ENCODE measurements around the gene FER1L5.

The FER1L5 gene
- long read RNA-seq: 0 reads

DNA sequence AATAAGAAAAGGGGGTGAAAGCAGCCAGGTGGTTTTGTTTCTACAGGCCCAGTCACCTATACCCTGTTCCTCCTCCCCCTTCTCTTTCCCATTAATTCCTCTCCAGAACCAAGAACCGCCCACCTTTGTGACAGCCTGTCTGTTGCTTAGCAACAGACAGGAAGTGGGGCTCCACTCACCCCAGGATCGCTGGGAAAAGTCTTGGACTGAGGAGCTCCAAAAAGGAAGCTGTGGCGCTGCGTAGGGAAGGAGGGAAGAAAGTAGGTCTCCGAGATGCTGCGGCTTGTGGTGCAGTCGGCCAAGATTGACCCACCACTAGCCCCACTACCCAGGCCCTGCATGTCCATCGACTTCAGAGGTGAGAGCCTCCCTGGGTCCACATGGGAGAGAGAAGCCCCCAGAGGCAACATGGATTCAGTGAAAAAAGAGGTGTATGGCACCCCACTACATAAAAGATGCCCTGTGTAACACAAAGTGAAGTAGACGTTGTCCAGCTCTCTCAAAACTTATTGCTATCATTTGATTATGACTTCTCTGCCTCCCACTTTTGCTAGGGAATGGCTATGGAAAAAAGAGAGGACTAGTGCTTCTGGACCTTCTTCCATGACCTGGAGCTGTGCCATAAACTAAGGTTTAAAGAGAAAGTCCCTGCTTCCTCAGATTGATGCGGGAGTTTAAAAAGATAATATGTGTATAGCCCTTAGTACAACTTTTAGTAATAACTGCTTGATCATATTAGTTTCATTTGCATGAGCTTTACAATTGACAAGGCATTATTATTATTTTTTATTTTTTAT, at the start of gene FER1L5:
FER1L5 (plus strand) TSS at position 201 of the 797 bp plus-strand sequence; CDS start at position 274, 73 bp downstream.
- Histone ChIP-seq H3K27ac (replicated peaks) (no peak within 1 kb of the TSS), H3K27me3 (ENCODE audit: insufficient read depth, poor library complexity, severe bottlenecking) (no peaks in the 10 kb centered on the region), H3K4me3 (replicated peaks; ENCODE audit: insufficient read depth, low read length) (no peak within 1 kb of the TSS)
- no peak for DNase-seq (ENCODE audit: low read depth in 1 of 2, low spot score in 1 of 2)
- TF ChIP-seq, protein P1, sequence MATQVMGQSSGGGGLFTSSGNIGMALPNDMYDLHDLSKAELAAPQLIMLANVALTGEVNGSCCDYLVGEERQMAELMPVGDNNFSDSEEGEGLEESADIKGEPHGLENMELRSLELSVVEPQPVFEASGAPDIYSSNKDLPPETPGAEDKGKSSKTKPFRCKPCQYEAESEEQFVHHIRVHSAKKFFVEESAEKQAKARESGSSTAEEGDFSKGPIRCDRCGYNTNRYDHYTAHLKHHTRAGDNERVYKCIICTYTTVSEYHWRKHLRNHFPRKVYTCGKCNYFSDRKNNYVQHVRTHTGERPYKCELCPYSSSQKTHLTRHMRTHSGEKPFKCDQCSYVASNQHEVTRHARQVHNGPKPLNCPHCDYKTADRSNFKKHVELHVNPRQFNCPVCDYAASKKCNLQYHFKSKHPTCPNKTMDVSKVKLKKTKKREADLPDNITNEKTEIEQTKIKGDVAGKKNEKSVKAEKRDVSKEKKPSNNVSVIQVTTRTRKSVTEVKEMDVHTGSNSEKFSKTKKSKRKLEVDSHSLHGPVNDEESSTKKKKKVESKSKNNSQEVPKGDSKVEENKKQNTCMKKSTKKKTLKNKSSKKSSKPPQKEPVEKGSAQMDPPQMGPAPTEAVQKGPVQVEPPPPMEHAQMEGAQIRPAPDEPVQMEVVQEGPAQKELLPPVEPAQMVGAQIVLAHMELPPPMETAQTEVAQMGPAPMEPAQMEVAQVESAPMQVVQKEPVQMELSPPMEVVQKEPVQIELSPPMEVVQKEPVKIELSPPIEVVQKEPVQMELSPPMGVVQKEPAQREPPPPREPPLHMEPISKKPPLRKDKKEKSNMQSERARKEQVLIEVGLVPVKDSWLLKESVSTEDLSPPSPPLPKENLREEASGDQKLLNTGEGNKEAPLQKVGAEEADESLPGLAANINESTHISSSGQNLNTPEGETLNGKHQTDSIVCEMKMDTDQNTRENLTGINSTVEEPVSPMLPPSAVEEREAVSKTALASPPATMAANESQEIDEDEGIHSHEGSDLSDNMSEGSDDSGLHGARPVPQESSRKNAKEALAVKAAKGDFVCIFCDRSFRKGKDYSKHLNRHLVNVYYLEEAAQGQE (IDR thresholded peaks at IDR 0.05; ENCODE audit: insufficient replicate concordance, low read depth): no peak

DNA sequence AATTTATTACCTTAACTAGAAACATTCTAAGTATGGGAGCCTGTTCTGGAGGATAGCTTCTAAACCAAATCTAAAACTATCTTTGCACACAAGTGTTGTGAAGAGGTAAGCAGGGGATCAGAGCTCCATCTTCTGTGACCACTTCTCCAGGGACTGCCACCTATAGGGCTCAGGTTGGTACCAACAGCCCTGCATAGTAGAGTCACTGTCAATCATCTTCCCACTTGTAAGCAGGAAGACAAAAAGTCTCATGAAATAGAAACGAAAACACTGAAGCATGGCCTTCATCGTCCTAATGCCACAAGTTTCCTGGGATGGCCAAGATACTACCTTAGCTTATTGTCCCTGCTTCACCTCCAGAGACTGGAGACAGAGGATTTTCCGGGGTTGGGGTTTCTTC, 48.3 kb upstream of the FER1L5 start:
- Histone ChIP-seq H3K27me3 (ENCODE audit: insufficient read depth, poor library complexity, severe bottlenecking) (no peaks in the 10 kb centered on the region), H3K27ac (replicated peaks) (no peak overlapping the region), H3K4me3 (replicated peaks; ENCODE audit: insufficient read depth, low read length) (no peak overlapping the region)
- DNase-seq (ENCODE audit: low read depth in 1 of 2, low spot score in 1 of 2): no peak
- no peak for TF ChIP-seq POLR2AphosphoS5 (IDR thresholded peaks at IDR 0.05; ENCODE audit: low read depth)
- no peak for TF ChIP-seq GABPA (IDR thresholded peaks at IDR 0.05; ENCODE audit: low read depth)
- TF ChIP-seq, protein P1 (IDR thresholded peaks at IDR 0.05; ENCODE audit: insufficient replicate concordance, low read depth): no peak
- TF ChIP-seq SPI1 (IDR thresholded peaks at IDR 0.05; ENCODE audit: borderline replicate concordance, low read depth): no peak

DNA sequence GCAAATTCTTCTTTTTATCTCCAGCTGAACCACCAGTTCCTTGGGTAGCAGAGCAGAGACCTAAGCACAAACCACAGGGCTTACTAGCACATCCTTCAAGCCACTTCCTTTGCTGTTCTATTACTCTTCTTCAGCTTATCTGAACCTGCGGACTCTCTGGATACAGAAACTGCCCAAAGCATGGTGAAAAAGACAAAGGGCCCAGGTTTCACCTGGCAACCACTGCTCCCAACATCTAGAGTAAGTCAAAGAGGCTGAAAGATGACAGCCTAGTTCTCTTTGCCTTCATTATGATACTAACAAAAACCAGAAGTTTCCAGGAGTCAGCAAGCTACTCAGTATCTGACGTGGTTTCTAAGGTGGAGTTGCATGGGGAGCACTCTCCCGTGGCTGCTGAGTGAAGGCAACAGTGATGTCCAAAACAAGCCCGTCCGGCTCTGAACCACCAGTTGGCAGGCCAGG, 47.8 kb upstream of the FER1L5 start:
- TF ChIP-seq SPI1 (IDR thresholded peaks at IDR 0.05; ENCODE audit: borderline replicate concordance, low read depth): no peak
- no peak overlapping the region for H3K27ac ChIP-seq (replicated peaks)
- no peak for DNase-seq (ENCODE audit: low read depth in 1 of 2, low spot score in 1 of 2)
- H3K27me3 ChIP-seq (ENCODE audit: insufficient read depth, poor library complexity, severe bottlenecking): no peaks in the 10 kb centered on the region
- H3K4me3 ChIP-seq (replicated peaks; ENCODE audit: insufficient read depth, low read length): no peak overlapping the region

DNA sequence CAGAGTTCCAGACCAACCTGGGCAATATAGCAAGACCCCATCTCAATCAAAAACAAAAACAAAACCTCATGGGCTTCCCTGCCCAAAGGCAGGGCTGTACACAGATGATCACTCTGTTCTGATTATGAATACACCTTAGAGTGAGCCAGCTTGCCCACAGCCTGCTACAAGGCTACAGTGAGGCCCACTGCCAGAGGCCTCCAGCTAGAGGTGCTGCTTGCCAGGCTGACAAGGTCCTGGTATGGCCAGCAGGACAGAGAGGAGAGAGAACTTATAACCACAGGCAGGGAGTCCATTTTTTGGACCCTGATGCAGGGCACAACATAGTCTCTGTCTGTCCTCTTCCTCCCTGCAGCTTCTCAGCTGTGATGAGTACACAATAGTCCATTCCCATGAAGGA, 46.0 kb upstream of the FER1L5 start:
- no peak overlapping the region for H3K4me3 ChIP-seq (replicated peaks; ENCODE audit: insufficient read depth, low read length)
- H3K27ac ChIP-seq (replicated peaks): no peak overlapping the region
- no peaks in the 10 kb centered on the region for H3K27me3 ChIP-seq (ENCODE audit: insufficient read depth, poor library complexity, severe bottlenecking)
- TF ChIP-seq, protein P1 (IDR thresholded peaks at IDR 0.05; ENCODE audit: insufficient replicate concordance, low read depth): no peak
- TF ChIP-seq GABPA (IDR thresholded peaks at IDR 0.05; ENCODE audit: low read depth): no peak
- no peak for TF ChIP-seq SPI1 (IDR thresholded peaks at IDR 0.05; ENCODE audit: borderline replicate concordance, low read depth)
- TF ChIP-seq, protein P2, sequence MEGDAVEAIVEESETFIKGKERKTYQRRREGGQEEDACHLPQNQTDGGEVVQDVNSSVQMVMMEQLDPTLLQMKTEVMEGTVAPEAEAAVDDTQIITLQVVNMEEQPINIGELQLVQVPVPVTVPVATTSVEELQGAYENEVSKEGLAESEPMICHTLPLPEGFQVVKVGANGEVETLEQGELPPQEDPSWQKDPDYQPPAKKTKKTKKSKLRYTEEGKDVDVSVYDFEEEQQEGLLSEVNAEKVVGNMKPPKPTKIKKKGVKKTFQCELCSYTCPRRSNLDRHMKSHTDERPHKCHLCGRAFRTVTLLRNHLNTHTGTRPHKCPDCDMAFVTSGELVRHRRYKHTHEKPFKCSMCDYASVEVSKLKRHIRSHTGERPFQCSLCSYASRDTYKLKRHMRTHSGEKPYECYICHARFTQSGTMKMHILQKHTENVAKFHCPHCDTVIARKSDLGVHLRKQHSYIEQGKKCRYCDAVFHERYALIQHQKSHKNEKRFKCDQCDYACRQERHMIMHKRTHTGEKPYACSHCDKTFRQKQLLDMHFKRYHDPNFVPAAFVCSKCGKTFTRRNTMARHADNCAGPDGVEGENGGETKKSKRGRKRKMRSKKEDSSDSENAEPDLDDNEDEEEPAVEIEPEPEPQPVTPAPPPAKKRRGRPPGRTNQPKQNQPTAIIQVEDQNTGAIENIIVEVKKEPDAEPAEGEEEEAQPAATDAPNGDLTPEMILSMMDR (IDR thresholded peaks at IDR 0.05; ENCODE audit: insufficient read depth, low read length): no peak
- TF ChIP-seq POLR2AphosphoS5 (IDR thresholded peaks at IDR 0.05; ENCODE audit: low read depth): no peak
- no peak for DNase-seq (ENCODE audit: low read depth in 1 of 2, low spot score in 1 of 2)

Measured in HL-60 (cell line).